Gastrocnemius medialis (tissue), 4 donors: Measurements from ENCODE around the gene WDSUB1.

ENCODE experiments used
- POLR2A ChIP-seq, 2 donors: fragments of 450-650 bp; IDR thresholded peaks; one replicate each; pipeline ENCODE4 v1.6.1; 2017; ENCODE audit warnings: antibody characterized with exemption in 2 of 2, mild to moderate bottlenecking in 2 of 2, moderate library complexity in 2 of 2
- TF ChIP-seq, protein P1 (sequence below), 5 experiments: fragments of 450-650 bp in 3 of 5; fragments of 200-600 bp in 2 of 5; sonication (generic) in 2 of 5; IDR thresholded peaks in 4 of 5; conservative IDR thresholded peaks in 1 of 5; 1 replicate in 4 of 5; 2 replicates in 1 of 5; pipeline ENCODE4 v1.5.1; 2016 to 2019; ENCODE audit warnings: antibody characterized with exemption in 5 of 5, mild to moderate bottlenecking in 3 of 5, moderate library complexity in 3 of 5

DNA sequence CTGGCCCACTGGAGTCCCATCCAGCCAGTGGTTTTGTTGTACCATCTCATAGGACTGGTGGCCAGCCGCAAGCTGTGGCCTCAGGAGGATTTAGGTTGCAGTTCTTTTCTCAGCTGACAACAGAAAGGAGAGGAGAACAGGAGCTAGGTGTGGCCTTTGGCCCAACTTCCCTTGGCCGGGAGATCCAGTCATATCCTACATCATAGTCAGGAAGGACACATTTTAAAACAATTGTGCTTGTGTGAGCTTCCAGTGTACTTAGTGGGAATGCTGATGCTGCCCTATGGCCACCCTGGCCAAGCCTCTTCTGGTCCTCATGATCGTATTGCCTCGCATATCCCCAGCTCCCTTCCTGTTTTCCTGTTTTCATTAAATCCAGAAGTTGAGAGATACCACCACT, 98.1 kb downstream of the WDSUB1 start:
- TF ChIP-seq, protein P1, sequence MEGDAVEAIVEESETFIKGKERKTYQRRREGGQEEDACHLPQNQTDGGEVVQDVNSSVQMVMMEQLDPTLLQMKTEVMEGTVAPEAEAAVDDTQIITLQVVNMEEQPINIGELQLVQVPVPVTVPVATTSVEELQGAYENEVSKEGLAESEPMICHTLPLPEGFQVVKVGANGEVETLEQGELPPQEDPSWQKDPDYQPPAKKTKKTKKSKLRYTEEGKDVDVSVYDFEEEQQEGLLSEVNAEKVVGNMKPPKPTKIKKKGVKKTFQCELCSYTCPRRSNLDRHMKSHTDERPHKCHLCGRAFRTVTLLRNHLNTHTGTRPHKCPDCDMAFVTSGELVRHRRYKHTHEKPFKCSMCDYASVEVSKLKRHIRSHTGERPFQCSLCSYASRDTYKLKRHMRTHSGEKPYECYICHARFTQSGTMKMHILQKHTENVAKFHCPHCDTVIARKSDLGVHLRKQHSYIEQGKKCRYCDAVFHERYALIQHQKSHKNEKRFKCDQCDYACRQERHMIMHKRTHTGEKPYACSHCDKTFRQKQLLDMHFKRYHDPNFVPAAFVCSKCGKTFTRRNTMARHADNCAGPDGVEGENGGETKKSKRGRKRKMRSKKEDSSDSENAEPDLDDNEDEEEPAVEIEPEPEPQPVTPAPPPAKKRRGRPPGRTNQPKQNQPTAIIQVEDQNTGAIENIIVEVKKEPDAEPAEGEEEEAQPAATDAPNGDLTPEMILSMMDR (IDR thresholded peaks at IDR 0.05 in 4 of 5, conservative IDR thresholded peaks at IDR 0.05 in 1 of 5) = no peak
- TF ChIP-seq POLR2A (IDR thresholded peaks at IDR 0.05) = no peak
